Stimulated activated CD4-positive, alpha-beta T cell treated with anti-CD3 and anti-CD28 coated beads, Interleukin-12 subunit alpha, Interleukin-12 subunit beta, amount 100 ng/mL, for 48 hours (primary cell): ENCODE results near the gene LAPTM5.
A peak's percentile ranks its signal among the peaks of the same experiment; 100 is the strongest.

Experiments
- DNase-seq, 3 donors: peaks; one replicate each; pipeline ENCODE4 v3.0.0-alpha.2; 2020; ENCODE audit warnings: low read depth in 2 of 3, low spot score in 1 of 3

Gene LAPTM5

GRCh38 chr1:30756545-30757351, 826 bp downstream of the LAPTM5 start:
- DNase-seq, result peak; percentile 53 to 64 (median 61)

GRCh38 chr1:30756206-30756544, 1.4 kb downstream of the LAPTM5 start:
- no peak for DNase-seq

- no peak for DNase-seq
Observed at GRCh38 chr1:30755746-30756145, 1.8 kb downstream of the LAPTM5 start.

DNA sequence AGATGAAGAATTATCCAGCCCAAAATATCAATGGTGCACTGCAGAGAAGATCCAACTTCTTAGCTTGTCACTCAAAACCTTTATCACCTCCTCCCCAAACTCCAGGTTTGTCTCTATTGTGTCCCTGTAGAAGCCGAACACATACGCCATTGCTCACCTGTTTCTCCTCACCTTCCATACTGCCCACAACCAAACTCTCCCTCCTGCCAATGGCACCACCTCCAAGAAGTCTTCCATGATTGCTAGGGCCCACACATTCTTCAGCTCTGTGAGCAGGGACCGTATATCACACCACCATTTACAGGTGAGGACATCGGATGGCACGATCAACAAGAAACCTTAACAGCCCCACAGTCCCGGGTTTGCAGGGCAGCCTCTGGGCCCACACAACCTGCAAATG, 2.2 kb downstream of the LAPTM5 start:
- DNase-seq, result no peak

- DNase-seq, result no peak
Observed at GRCh38 chr1:30754684-30755171, 2.8 kb downstream of the LAPTM5 start.

DNA sequence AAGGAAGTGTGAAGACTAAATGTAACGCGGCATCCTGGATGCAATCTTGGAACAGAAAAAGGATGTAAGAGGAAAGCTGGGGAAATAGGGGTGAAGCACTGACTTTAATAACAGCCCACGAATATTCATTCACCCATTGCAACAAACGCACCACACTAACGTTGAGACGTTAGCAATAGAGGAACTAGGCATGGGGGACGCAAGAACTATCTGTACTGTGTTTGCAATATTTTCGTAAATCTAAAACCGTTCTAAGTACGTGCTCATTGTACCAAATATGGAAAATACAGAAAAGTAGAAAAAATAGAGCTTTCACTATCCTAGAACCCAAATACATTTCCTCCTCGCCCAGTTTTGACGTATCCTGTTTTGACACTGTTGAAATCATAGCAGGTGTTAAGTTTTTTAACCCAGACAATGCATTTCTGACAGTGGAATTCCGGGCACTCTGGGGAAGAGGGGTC, 3.9 kb downstream of the LAPTM5 start:
- DNase-seq, result no peak

GRCh38 chr1:30753118-30753517, 4.5 kb downstream of the LAPTM5 start:
- no peak for DNase-seq

DNA sequence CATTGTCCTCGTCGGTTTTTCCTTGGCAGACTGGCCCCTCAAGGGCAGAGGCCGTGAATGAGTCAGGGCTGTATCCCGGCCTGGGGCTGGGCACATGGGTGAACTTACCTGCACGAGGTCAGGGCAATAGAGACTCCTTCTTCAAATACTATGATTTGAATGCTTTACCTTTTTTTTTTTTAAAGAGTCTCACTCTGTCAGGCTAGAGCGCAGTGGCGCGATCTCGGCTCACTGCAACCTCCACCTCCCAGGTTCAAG, 5.0 kb downstream of the LAPTM5 start:
- no peak for DNase-seq

GRCh38 chr1:30751830-30752650, 5.5 kb downstream of the LAPTM5 start:
- DNase-seq, result no peak

DNA sequence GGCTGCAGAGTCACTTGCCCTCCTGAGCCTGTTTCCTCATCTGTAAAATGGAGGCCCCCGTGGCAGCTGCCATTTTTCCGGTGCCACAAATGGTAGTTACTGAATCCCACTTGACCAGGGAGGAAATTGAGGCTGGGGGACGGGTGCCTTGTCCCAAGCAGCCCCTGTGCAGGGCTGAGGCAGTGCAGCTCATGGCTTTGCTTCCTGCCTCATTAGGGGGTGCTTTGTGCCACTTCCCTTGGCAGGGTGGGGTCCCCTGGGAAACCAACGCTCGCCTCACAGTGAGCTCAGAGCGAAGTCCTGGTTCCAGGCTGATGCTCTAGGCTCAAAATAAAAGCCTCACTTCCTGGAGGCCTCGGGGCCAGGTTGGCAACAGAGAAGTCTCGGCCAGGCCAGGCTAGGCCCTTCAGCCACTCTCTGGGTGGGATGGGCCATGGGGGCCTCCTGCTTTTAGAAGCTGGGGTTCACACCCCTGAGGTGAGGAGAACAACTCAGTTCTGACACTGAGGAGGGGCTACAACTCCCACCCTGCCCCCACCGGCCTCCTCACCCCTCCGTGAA, 6.8 kb downstream of the LAPTM5 start:
- DNase-seq, result no peak

DNA sequence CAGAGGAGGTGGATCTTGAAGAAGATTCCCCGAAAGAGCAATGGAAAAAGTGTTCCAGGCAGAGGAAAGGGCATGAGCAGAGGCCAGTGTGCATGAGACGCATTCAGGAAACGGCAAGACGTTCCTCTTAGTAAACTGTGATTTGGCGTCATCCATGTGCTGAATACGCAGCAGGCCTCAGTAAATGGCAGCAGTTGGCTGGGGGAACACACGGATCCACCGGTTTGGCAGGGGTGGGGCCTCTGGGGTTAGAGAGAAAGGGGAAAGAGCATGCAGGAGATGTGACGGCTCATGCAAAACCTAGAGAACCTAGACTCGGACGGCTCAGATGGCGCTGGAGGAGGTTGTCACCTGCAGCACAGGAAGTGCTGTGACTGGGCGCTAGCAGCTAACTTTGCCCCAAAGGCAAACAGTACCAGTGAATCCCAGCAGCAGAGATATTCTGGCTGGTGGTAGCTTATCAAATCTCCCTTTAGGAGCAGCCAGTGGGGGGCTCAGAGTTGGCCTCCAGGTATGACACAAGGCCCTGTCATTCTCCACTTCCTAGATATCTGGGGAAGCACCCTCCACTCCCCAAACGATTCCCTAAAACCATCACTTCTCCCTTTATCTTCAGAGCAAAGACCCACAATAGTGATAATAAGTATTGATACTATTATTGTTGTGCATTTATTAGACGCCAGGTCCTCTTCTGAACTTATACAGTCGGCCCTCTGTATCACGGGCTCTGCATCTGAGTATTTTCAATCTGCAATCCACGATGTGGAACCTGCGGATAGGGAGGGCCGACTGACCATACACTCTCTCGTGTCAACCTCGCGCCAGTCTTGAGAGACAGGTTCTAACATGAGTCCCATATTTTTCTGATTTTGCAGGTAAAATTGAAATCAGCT, 7.6 kb downstream of the LAPTM5 start:
- DNase-seq, result no peak

DNA sequence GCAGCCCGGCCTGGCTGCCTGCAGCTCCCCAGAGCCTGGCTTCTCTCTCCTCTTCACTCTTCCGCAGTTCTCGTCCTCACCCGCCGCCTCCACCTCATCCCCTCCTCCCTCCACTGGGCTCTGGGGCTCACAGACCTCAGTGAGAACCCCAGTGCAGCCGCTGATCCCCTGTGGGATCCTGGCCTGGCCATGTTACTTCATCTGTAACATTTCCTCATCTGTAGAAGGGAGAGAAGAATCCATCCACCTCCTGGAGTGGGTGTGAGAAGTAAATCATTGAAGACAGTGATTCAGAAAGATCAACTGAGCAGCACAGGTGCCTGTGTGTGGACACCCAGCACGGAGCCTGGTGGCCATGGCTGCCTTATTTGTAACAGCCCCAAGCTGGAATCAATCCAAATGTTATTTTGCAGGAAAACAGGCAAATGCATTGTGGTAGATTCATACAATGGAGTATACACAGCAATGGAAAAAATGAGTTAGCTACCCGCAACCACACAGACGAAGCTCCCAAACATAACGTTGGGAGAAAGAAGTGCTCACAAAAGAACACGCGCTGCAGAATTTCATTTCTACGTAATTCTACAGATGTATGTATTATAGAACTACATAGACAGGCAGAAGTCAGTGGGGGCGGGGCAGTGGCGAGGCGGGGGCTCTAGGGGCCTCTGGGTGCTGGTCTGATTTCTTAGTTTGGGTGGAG, 8.7 kb downstream of the LAPTM5 start:
- no peak for DNase-seq

GRCh38 chr1:30748098-30748698, 9.4 kb downstream of the LAPTM5 start:
- DNase-seq, result no peak

- DNase-seq, result no peak
Observed at GRCh38 chr1:30747033-30748008, 10.3 kb downstream of the LAPTM5 start.

GRCh38 chr1:30746212-30747032, 11.2 kb downstream of the LAPTM5 start:
- DNase-seq, result no peak

GRCh38 chr1:30745834-30746208, 11.8 kb downstream of the LAPTM5 start:
- DNase-seq, result no peak

DNA sequence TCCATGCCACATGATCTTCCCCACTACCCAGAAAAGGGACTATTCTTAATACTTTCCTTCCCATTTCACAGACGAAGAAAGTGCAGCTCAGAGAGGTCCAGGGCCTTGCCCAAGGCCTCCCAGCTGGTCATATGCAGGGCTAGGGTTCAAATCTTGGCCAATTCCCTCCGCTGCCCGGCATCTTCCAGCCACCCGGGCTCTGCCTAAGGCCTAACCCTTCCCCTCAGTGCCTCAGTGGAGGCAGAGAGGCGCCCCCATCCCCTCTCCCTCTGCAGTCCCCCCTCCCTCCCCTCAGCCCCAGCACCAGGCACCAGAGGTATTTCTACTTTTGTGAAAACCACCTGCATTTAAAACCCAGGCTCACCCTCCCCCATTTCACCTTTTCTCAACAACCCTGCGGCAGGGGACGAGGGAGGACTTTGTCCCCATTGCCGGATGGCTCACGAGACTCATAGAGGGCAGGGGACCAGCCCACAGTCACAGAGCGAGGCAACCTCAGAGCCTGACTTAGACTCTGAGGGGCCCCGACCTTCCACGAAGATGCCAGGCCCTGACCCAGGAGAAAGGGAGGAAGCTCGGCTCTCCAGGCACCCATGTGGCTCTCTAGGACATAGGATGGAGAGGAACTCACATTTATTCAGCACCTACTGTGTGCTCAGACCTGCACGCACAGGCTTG, 12.3 kb downstream of the LAPTM5 start:
- no peak for DNase-seq
